ENCODE data around the gene NIT1. TPM values are rescaled to one million over a fixed set of nuclear protein-coding genes. Genes with fewer than 3 reads are reported as not detected.

The NIT1 gene
- total and polyA plus RNA-seq, 2 of the 13 experiments (the other 11 are each of a cell fraction or from before 2014, with no cell fraction given): 22.7 to 31.0 TPM

GRCh38 chr1:161074676-161075368 lies 43.1 kb upstream of the NIT1 start (continued):
- no peak for TF ChIP-seq CENPT (CRISPR knock-in tag; IDR thresholded peaks at IDR 0.05; ENCODE audit: low read depth)
- TF ChIP-seq ATF7-NPFF (CRISPR knock-in tag; IDR thresholded peaks at IDR 0.05; ENCODE audit: low read depth): no peak
- no peak for TF ChIP-seq HNF4G (IDR thresholded peaks at IDR 0.05; ENCODE audit: borderline replicate concordance, low read depth, low read length)
- TF ChIP-seq HNF4G (CRISPR knock-in tag; IDR thresholded peaks at IDR 0.05; ENCODE audit: borderline replicate concordance, low read depth): no peak
- no peak for TF ChIP-seq ZNF430 (CRISPR knock-in tag; IDR thresholded peaks at IDR 0.05)
- no peak for TF ChIP-seq SCMH1 (CRISPR knock-in tag; IDR thresholded peaks at IDR 0.05; ENCODE audit: borderline replicate concordance)
- TF ChIP-seq ZNF33B (CRISPR knock-in tag; IDR thresholded peaks at IDR 0.05): no peak
- TF ChIP-seq HOXA9 (CRISPR knock-in tag; IDR thresholded peaks at IDR 0.05; ENCODE audit: borderline replicate concordance): no peak
- TF ChIP-seq ZBTB8A (CRISPR knock-in tag; IDR thresholded peaks at IDR 0.05; ENCODE audit: borderline replicate concordance, low read depth): no peak
- no peak for TF ChIP-seq SRSF9 (IDR thresholded peaks at IDR 0.05; ENCODE audit: borderline replicate concordance, insufficient read depth, low read depth, low read length, poor library complexity, severe bottlenecking)
- TF ChIP-seq ZBTB21 (CRISPR knock-in tag; IDR thresholded peaks at IDR 0.05): peak; percentile 62; the same call in 1 of the 2 replicates
- TF ChIP-seq ZKSCAN5 (CRISPR knock-in tag; IDR thresholded peaks at IDR 0.05): no peak
- TF ChIP-seq ZNF576 (CRISPR knock-in tag; IDR thresholded peaks at IDR 0.05): no peak
- TF ChIP-seq SRSF4 (IDR thresholded peaks at IDR 0.05; ENCODE audit: low read depth, low read length, poor library complexity, severe bottlenecking): no peak
- no peak for TF ChIP-seq HDAC2 (CRISPR knock-in tag; IDR thresholded peaks at IDR 0.05)
- no peak for TF ChIP-seq ZBTB3 (CRISPR knock-in tag; IDR thresholded peaks at IDR 0.05; ENCODE audit: borderline replicate concordance, low read depth)
- TF ChIP-seq DNMT1 (CRISPR knock-in tag; IDR thresholded peaks at IDR 0.05): no peak
- no peak for TF ChIP-seq THAP11 (CRISPR knock-in tag; IDR thresholded peaks at IDR 0.05)
- TF ChIP-seq SSRP1 (CRISPR knock-in tag; IDR thresholded peaks at IDR 0.05): no peak
- TF ChIP-seq ZSCAN31 (CRISPR knock-in tag; IDR thresholded peaks at IDR 0.05; ENCODE audit: low read depth): no peak
- TF ChIP-seq HNRNPL (IDR thresholded peaks at IDR 0.05; ENCODE audit: low read depth, low read length): 0 out of 2 replicates have a peak, but pooled peaks have one; percentile 45
- no peak for TF ChIP-seq FOSL1 (CRISPR knock-in tag; IDR thresholded peaks at IDR 0.05; ENCODE audit: borderline replicate concordance)
- TF ChIP-seq SAP130 (CRISPR knock-in tag; IDR thresholded peaks at IDR 0.05; ENCODE audit: low read depth): peak; percentile 60; the same call in 1 of the 2 replicates
- no peak for TF ChIP-seq SOX13 (IDR thresholded peaks at IDR 0.05)
- TF ChIP-seq SOX13 (CRISPR knock-in tag; conservative IDR thresholded peaks at IDR 0.05 in 1 of 2, IDR thresholded peaks at IDR 0.05 in 1 of 2): no peak
- TF ChIP-seq THRA (CRISPR knock-in tag; IDR thresholded peaks at IDR 0.05; ENCODE audit: borderline replicate concordance): no peak
- TF ChIP-seq E2F5 (CRISPR knock-in tag; conservative IDR thresholded peaks at IDR 0.05): no peak
- no peak for TF ChIP-seq ZNF747 (CRISPR knock-in tag; IDR thresholded peaks at IDR 0.05; ENCODE audit: borderline replicate concordance)
- no peak for TF ChIP-seq POLR2AphosphoS5 (IDR thresholded peaks at IDR 0.05; ENCODE audit: low read depth, low read length)
- TF ChIP-seq FLYWCH1 (CRISPR knock-in tag; IDR thresholded peaks at IDR 0.05): no peak
